Activated CD8-positive, alpha-beta T cell treated with anti-CD3 and anti-CD28 coated beads, Interleukin-2, amount 10 ng/mL, durations not matched to agents 7 days and 5 days (primary cell): ENCODE data around the gene EMX2. TPM values are rescaled to one million over a fixed set of nuclear protein-coding genes. Genes with fewer than 3 reads are reported as not detected.

Source experiments
- total RNA-seq, 2 experiments: library from RNA; stranded (reverse); gene quantifications; one replicate each; pipeline ENCODE4 v1.2.3, GENCODE V29; 2021

The EMX2 gene
- total RNA-seq, 2 experiments from 2014 or later, result not detected

Other genes with a start within 250 kb of the EMX2 start
- gene PDZD8, start 167.3 kb upstream of the EMX2 start, total RNA-seq, result 10 to 100 TPM; 11.2 to 12.5 TPM